DMS 273 treated with DMSO at 0.1 percent for 48 hours (cell line): Measurements from ENCODE around the gene ABHD18.

Experiments used
- DNase-seq: peaks from one replicate; lab custom pipeline; 2025; lab: John Stamatoyannopoulos, UW

Gene ABHD18

DNA sequence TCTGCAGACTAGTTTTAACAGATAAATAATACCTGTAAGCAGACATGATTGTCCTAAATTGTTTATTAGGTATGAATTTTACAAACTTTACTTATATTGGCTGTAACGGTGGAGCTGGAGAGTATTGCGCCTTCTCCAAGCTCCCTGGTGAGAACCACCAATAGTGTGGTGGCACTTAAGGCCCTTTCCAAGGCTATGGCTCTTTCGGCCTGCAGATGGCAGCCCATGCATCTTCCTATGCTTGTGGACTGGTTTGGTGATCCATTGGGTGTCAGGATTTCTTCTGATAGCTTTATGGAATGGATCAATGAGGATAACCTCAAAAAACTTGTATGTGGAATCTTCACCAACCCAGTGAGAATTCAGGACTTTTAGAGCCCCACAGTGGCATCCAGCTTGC is 103.7 kb downstream of the ABHD18 start:
- DNase-seq, result no peak

- no peak for DNase-seq
Observed at GRCh38 chr4:128076464-128076863, 111.3 kb downstream of the ABHD18 start.
